GM12878 (cell line): ENCODE measurements around the gene KCND3. TPM values are rescaled to one million over a fixed set of nuclear protein-coding genes. Genes with fewer than 3 reads are reported as not detected.

Experiments
- ATAC-seq: fragments of 200-7000 bp; cut with Tn5 transposase; 3 replicates; pipeline ENCODE4 v1.9.1; 2020; ENCODE audit warnings: mild to moderate bottlenecking, moderate library complexity
- BruUV-seq: library from RNA; stranded (reverse); fragments of 400-500 nt; replicated peaks from 2 replicates; lab custom pipeline; 2021; lab: Mats Ljungman, UMichigan
- CTCF ChIA-PET: fragments of 300-600 bp; sonication (Branson Sonifier 250); formaldehyde crosslinking; extraction: SDS; loops from one replicate; lab custom pipeline; 2021; ENCODE audit warnings: inconsistent platforms; lab: Yijun Ruan, JAX
- POLR2A ChIA-PET: fragments of 350-600 bp; formaldehyde crosslinking; extraction: SDS; loops from one replicate; lab custom pipeline; 2021; ENCODE audit warnings: inconsistent platforms; lab: Charles Lee
- RAD21 ChIA-PET: fragments of 300-600 bp; sonication (Branson Sonifier 250); formaldehyde crosslinking; loops from one replicate; lab custom pipeline; 2023; ENCODE audit warnings: antibody characterized with exemption; ENCODE audit not compliant: unreplicated experiment; lab: Charles Lee
- SMC1A ChIA-PET: fragments of 300-600 bp; sonication (Branson Sonifier 250); formaldehyde crosslinking; loops from one replicate; lab custom pipeline; 2023; ENCODE audit not compliant: unreplicated experiment, uncharacterized antibody; lab: Charles Lee
- DNase-seq: peaks from one replicate; pipeline ENCODE4 v3.0.0-alpha.2; 2011; ENCODE audit warnings: low read depth, low spot score
- FAIRE-seq: peaks from 3 replicates; lab custom pipeline; 2011; peaks lifted over from hg19 to GRCh38; lab: Jason Lieb, UNC
- H2AFZ ChIP-seq: 2 replicates; pipeline ENCODE4 v1.6.0; 2011; ENCODE audit warnings: low read depth, low read length, control low read depth; ENCODE audit not compliant: control insufficient read depth
- H3K27ac ChIP-seq: 2 replicates; pipeline ENCODE4 v1.5.1; 2011; ENCODE audit warnings: control low read depth; ENCODE audit not compliant: control insufficient read depth, insufficient read depth
- H3K27me3 ChIP-seq, 2 experiments: replicated peaks in 1 of 2; 2 replicates each; pipeline versions ENCODE4 v1.6.0 to v1.6.1; 2011; ENCODE audit warnings: low read length in 1 of 2; ENCODE audit not compliant: control insufficient read depth in 2 of 2, insufficient read depth in 2 of 2
- H3K36me3 ChIP-seq, 2 experiments: 2 replicates each; pipeline ENCODE4 v1.5.1; 2011; ENCODE audit warnings: low read length in 1 of 2; ENCODE audit not compliant: control insufficient read depth in 2 of 2, insufficient read depth in 2 of 2
- H3K4me1 ChIP-seq: 2 replicates; pipeline ENCODE4 v1.6.1; 2011; ENCODE audit warnings: mild to moderate bottlenecking, low read length, moderate library complexity, mixed read lengths; ENCODE audit not compliant: control insufficient read depth, insufficient read depth
- H3K4me2 ChIP-seq: 2 replicates; pipeline ENCODE4 v1.6.0; 2011; ENCODE audit warnings: control low read depth; ENCODE audit not compliant: control insufficient read depth, insufficient read depth
- H3K4me3 ChIP-seq: fragments of 200-600 bp; sonication (generic); 2 replicates; pipeline ENCODE4 v1.5.1; 2016
- H3K79me2 ChIP-seq: 2 replicates; pipeline ENCODE4 v1.6.0; 2011; ENCODE audit warnings: low read length; ENCODE audit not compliant: control insufficient read depth, insufficient read depth
- H3K9ac ChIP-seq: 2 replicates; pipeline ENCODE4 v1.8.0; 2011; ENCODE audit warnings: low read length, control low read depth, mixed read lengths; ENCODE audit not compliant: control insufficient read depth, insufficient read depth
- H3K9me3 ChIP-seq: replicated peaks from 3 replicates; pipeline ENCODE4 v1.5.1; 2011; ENCODE audit warnings: mild to moderate bottlenecking, low read length; ENCODE audit not compliant: control insufficient read depth, insufficient read depth
- H4K20me1 ChIP-seq: 2 replicates; pipeline ENCODE4 v1.6.0; 2011; ENCODE audit not compliant: control insufficient read depth, insufficient read depth
- BMI1 ChIP-seq: fragments of 450-650 bp; IDR thresholded peaks from 2 replicates; pipeline ENCODE4 v1.6.1; 2016; ENCODE audit warnings: mild to moderate bottlenecking, moderate library complexity, borderline replicate concordance
- CREB1 ChIP-seq: IDR thresholded peaks from 2 replicates; pipeline ENCODE4 v1.6.1; 2012; ENCODE audit warnings: low read depth, mild to moderate bottlenecking, inconsistent platforms
- DPF2 ChIP-seq: fragments of 450-650 bp; IDR thresholded peaks from 2 replicates; pipeline ENCODE4 v1.6.1; 2017; ENCODE audit warnings: mild to moderate bottlenecking
- HDAC2 ChIP-seq: fragments of 200-600 bp; sonication (generic); IDR thresholded peaks from 2 replicates; pipeline ENCODE4 v1.6.1; 2017
- MLLT1 ChIP-seq: fragments of 450-650 bp; IDR thresholded peaks from 2 replicates; pipeline ENCODE4 v1.6.1; 2016; ENCODE audit warnings: mild to moderate bottlenecking
- MXI1 ChIP-seq: fragments of 150-350 bp; IDR thresholded peaks from 2 replicates; pipeline ENCODE4 v1.6.1; 2011; ENCODE audit warnings: low read depth, mild to moderate bottlenecking, inconsistent platforms, low read length, improper control_type of control experiment
- RELA ChIP-seq: fragments of 450-650 bp; IDR thresholded peaks from 2 replicates; pipeline ENCODE4 v1.8.0; 2014; ENCODE audit warnings: borderline replicate concordance; ENCODE audit not compliant: partially characterized antibody
- SMAD1 ChIP-seq: fragments of 450-650 bp; IDR thresholded peaks from 2 replicates; pipeline ENCODE4 v1.6.1; 2018; ENCODE audit warnings: mild to moderate bottlenecking, low read depth; ENCODE audit not compliant: partially characterized antibody
- TCF12 ChIP-seq: IDR thresholded peaks from 2 replicates; pipeline ENCODE4 v1.6.1; 2011; ENCODE audit warnings: low read depth, mild to moderate bottlenecking, low read length
- ZNF384 ChIP-seq: IDR thresholded peaks from 2 replicates; pipeline ENCODE4 v1.6.1; 2012; ENCODE audit warnings: low read depth, mild to moderate bottlenecking, low read length, improper control_type of control experiment, borderline replicate concordance
- ZSCAN29 ChIP-seq: fragments of 450-650 bp; IDR thresholded peaks from 2 replicates; pipeline ENCODE4 v1.6.1; 2017; ENCODE audit warnings: mild to moderate bottlenecking, moderate library complexity
- WGBS: methylation state at CpG from one replicate; pipeline ENCODE4 v1.1.6; 2016; ENCODE audit warnings: low lambda C conversion rate; ENCODE audit not compliant: insufficient replicate concordance, insufficient coverage; ENCODE audit errors: missing lambda C conversion rate; 5-methylcytosine and 5-hydroxymethylcytosine counted together
- in situ Hi-C: fragments of 300-500 bp; cut with MboI; formaldehyde crosslinking; loops from 9 replicates; pipeline ENCODE4 v1.14.3; 2018; ENCODE audit warnings: mixed read lengths
- intact Hi-C: fragments of 100-400 bp; cut with micrococcal nuclease; formaldehyde crosslinking; loops from one replicate; pipeline ENCODE4 v1.14.2; 2022; ENCODE audit not compliant: unreplicated experiment
- polyA plus RNA-seq, 11 experiments: library from polyadenylated mRNA; depleted of rRNA in 4 of 11; unstranded in 6 of 11; stranded (reverse) in 5 of 11; fragments of >200 nt; fragmentation: Nextera tagmentation in 4 of 11; fragmentation: Illumina TruSeq in 1 of 11; extraction: Ambion mirVana in 4 of 11; extraction: Trizol in 1 of 11; gene quantifications; 1 replicate in 1 of 11; 2 replicates in 10 of 11; pipeline versions ENCODE4 v1.2.1 to v1.2.3, GENCODE V29; 2011 to 2016; ENCODE audit warnings: inconsistent platforms in 2 of 11, missing spikeins in 2 of 11, low read depth in 1 of 11
- total RNA-seq, 4 experiments: library from RNA; depleted of rRNA in 3 of 4; stranded (reverse); fragments of >200 nt in 3 of 4; fragmentation: Illumina TruSeq in 1 of 4; extraction: Trizol in 1 of 4; gene quantifications; 2 replicates each; pipeline versions ENCODE4 v1.2.1 to v1.2.3, GENCODE V29; 2013 to 2021
- TF ChIP-seq, protein P1 (sequence below): IDR thresholded peaks from 2 replicates; pipeline ENCODE4 v1.6.1; 2011; ENCODE audit warnings: mild to moderate bottlenecking, low read depth, low read length, moderate library complexity; ENCODE audit not compliant: insufficient replicate concordance
- TF ChIP-seq, protein P2 (sequence below): fragments of 150-350 bp; IDR thresholded peaks from 2 replicates; pipeline ENCODE4 v1.6.1; 2014; ENCODE audit warnings: mild to moderate bottlenecking, low read depth, low read length
- TF ChIP-seq, protein P3 (sequence below): fragments of 450-650 bp; IDR thresholded peaks from 2 replicates; pipeline ENCODE4 v1.6.1; 2018; ENCODE audit warnings: borderline replicate concordance, mild to moderate bottlenecking; ENCODE audit not compliant: partially characterized antibody

The KCND3 gene
- total and polyA plus RNA-seq, 10 of the 15 experiments (the other 5 are each of a cell fraction or from before 2014, with no cell fraction given) = 0.02 TPM; not detected in 9

GRCh38 chr1:111730706-111731105 lies 258.8 kb downstream of the KCND3 start (continued):
- TF ChIP-seq, protein P1, sequence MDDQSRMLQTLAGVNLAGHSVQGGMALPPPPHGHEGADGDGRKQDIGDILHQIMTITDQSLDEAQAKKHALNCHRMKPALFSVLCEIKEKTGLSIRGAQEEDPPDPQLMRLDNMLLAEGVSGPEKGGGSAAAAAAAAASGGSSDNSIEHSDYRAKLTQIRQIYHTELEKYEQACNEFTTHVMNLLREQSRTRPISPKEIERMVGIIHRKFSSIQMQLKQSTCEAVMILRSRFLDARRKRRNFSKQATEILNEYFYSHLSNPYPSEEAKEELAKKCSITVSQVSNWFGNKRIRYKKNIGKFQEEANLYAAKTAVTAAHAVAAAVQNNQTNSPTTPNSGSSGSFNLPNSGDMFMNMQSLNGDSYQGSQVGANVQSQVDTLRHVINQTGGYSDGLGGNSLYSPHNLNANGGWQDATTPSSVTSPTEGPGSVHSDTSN = no peak
- TF ChIP-seq TCF12 (no peak), BMI1 (no peak)
- TF ChIP-seq, protein P2, sequence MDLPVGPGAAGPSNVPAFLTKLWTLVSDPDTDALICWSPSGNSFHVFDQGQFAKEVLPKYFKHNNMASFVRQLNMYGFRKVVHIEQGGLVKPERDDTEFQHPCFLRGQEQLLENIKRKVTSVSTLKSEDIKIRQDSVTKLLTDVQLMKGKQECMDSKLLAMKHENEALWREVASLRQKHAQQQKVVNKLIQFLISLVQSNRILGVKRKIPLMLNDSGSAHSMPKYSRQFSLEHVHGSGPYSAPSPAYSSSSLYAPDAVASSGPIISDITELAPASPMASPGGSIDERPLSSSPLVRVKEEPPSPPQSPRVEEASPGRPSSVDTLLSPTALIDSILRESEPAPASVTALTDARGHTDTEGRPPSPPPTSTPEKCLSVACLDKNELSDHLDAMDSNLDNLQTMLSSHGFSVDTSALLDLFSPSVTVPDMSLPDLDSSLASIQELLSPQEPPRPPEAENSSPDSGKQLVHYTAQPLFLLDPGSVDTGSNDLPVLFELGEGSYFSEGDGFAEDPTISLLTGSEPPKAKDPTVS = no peak

- H3K27ac ChIP-seq = no peak overlapping the region
- H3K36me3 ChIP-seq = no peaks in the 10 kb centered on the region
- H3K4me2 ChIP-seq = no peak overlapping the region
- H3K79me2 ChIP-seq = no peaks in the 10 kb centered on the region
- no peaks in the 10 kb centered on the region; the same call in 1 of the 2 replicates for H4K20me1 ChIP-seq
- no peaks in the 10 kb centered on the region for H3K9me3 ChIP-seq
- in situ Hi-C loops (no loop called here), intact Hi-C loops (no loop called here)
- no peak for DNase-seq
- no peak for ATAC-seq
- ChIA-PET CTCF (interaction anchor here (2.1 kb wide), 1 partner anchor 14 kb away, joined by 6 read pairs; no protein-coding TSS in a partner anchor), POLR2A (no interaction called here), RAD21 (no interaction called here), SMC1A (no interaction called here)
- no TSS peak for BruUV-seq
- H3K4me3 ChIP-seq = no peak overlapping the region
- H3K27me3 ChIP-seq = no peaks in the 10 kb centered on the region
- H3K4me1 ChIP-seq = no peaks in the 10 kb centered on the region
- 74% methylated on average over 7 of the region's 7 CpGs for WGBS
- no peak for FAIRE-seq
- H2AFZ ChIP-seq = no peak overlapping the region
- H3K9ac ChIP-seq = no peak overlapping the region
- no peak for TF ChIP-seq RELA
- TF ChIP-seq DPF2 = no peak
- TF ChIP-seq, protein P1 = no peak
- TF ChIP-seq MXI1 = no peak
- TF ChIP-seq, protein P3, sequence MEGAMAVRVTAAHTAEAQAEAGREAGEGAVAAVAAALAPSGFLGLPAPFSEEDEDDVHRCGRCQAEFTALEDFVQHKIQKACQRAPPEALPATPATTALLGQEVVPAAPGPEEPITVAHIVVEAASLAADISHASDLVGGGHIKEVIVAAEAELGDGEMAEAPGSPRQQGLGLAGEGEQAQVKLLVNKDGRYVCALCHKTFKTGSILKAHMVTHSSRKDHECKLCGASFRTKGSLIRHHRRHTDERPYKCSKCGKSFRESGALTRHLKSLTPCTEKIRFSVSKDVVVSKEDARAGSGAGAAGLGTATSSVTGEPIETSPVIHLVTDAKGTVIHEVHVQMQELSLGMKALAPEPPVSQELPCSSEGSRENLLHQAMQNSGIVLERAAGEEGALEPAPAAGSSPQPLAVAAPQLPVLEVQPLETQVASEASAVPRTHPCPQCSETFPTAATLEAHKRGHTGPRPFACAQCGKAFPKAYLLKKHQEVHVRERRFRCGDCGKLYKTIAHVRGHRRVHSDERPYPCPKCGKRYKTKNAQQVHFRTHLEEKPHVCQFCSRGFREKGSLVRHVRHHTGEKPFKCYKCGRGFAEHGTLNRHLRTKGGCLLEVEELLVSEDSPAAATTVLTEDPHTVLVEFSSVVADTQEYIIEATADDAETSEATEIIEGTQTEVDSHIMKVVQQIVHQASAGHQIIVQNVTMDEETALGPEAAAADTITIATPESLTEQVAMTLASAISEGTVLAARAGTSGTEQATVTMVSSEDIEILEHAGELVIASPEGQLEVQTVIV = no peak
- no peak for TF ChIP-seq MLLT1
- no peak for TF ChIP-seq ZSCAN29
- TF ChIP-seq SMAD1 = no peak
- TF ChIP-seq ZNF384 = no peak
- TF ChIP-seq HDAC2 = no peak
- no peak for TF ChIP-seq CREB1
Observed at GRCh38 chr1:111729946-111730681, 259.4 kb downstream of the KCND3 start.
